ENCODE results near the gene LMO7. TPM values are rescaled to one million over a fixed set of nuclear protein-coding genes. Genes with fewer than 3 reads are reported as not detected.
A peak's percentile ranks its signal among the peaks of the same experiment; 100 is the strongest.

The LMO7 gene
- total and polyA plus RNA-seq, 2 of the 8 experiments (the other 6 are each of a cell fraction or from before 2014, with no cell fraction given) = 8.1 to 28.3 TPM

- Histone ChIP-seq H2BK15ac (ENCODE audit: low read length) (no peak overlapping the region), H4K5ac (ENCODE audit: insufficient read length, low read depth, low read length) (no peak overlapping the region), H3K14ac (ENCODE audit: insufficient read length) (no peak overlapping the region), H2BK5ac (ENCODE audit: low read depth, low read length) (no peak overlapping the region), H4K20me1 (replicated peaks in 1 of 2; ENCODE audit: control insufficient read depth in 1 of 2, insufficient read depth in 2 of 2, low read length in 2 of 2) (no peaks in the 10 kb centered on the region), H3K23ac (ENCODE audit: insufficient read length) (no peak overlapping the region), H3K18ac (ENCODE audit: extremely low read depth, low read length) (no peak overlapping the region), H2AK5ac (ENCODE audit: low read depth, low read length) (no peak overlapping the region), H3K27me3 (replicated peaks in 1 of 4; ENCODE audit: control insufficient read depth in 3 of 4, extremely low read depth in 1 of 4, insufficient read depth in 3 of 4, low read length in 3 of 4) (no peaks in the 10 kb centered on the region), H3K27ac (ENCODE audit: low read depth, low read length) (no peak overlapping the region), H3K4me3 (ENCODE audit: extremely low read depth in 1 of 4, insufficient read depth in 2 of 4, low read depth in 3 of 4, low read length in 4 of 4) (no peak overlapping the region), H3K23me2 (ENCODE audit: low read depth, low read length) (no peaks in the 10 kb centered on the region), H3K4me2 (ENCODE audit: insufficient read depth in 1 of 2, low read depth in 2 of 2, low read length in 2 of 2) (no peak overlapping the region), H2BK12ac (ENCODE audit: low read depth, low read length) (no peak overlapping the region), H2BK120ac (replicated peaks; ENCODE audit: low read depth, low read length) (no peak overlapping the region), H3K56ac (replicated peaks; ENCODE audit: insufficient read length, low read depth, low read length) (no peak overlapping the region), H3K79me2 (ENCODE audit: control insufficient read depth in 1 of 2, insufficient read depth in 2 of 2, low read length in 2 of 2) (no peaks in the 10 kb centered on the region), H3K9ac (replicated peaks in 1 of 4; ENCODE audit: extremely low read depth in 1 of 4, low read depth in 3 of 4, low read length in 3 of 4) (no peak overlapping the region), H3K36me3 (ENCODE audit: control insufficient read depth in 2 of 4, insufficient read depth in 4 of 4, low read length in 3 of 4) (no peaks in the 10 kb centered on the region), H3K79me1 (ENCODE audit: low read depth, low read length) (no peaks in the 10 kb centered on the region), H3K9me3 (ENCODE audit: insufficient read depth in 2 of 2, low read depth in 1 of 2, low read length in 1 of 2) (no peaks in the 10 kb centered on the region), H2BK20ac (ENCODE audit: low read length) (no peak overlapping the region), H3K4me1 (replicated peaks in 1 of 4; ENCODE audit: control insufficient read depth in 3 of 4, insufficient read depth in 4 of 4, low read length in 3 of 4) (peaks cover 0 to 3% (median 0%) of the 10 kb centered on the region in 4 experiments; a peak in 2 of 7 replicates), H4K91ac (replicated peaks; ENCODE audit: insufficient read length, low read length) (no peak overlapping the region), H4K8ac (ENCODE audit: extremely low read depth, insufficient read depth, low read length) (no peak overlapping the region), H2AFZ (ENCODE audit: low read length) (no peak overlapping the region), H3K4ac (replicated peaks; ENCODE audit: insufficient read length, low read depth, low read length) (peak overlapping the region; percentile 20)
- DNase-seq (ENCODE audit: low read depth in 1 of 2, low spot score in 2 of 2) (no peak), FAIRE-seq (no peak)
- WGBS, 2 experiments (ENCODE audit: extremely low coverage in 1 of 2, insufficient coverage in 1 of 2, insufficient read length in 1 of 2, insufficient replicate concordance in 2 of 2, low coverage in 1 of 2, low lambda C conversion rate in 2 of 2, missing lambda C conversion rate in 1 of 2) = 82% methylated on average over 3 of the region's 3 CpGs; no CpG with 5 or more reads in 1 of the 2 experiments
- ChIA-PET POLR2A (ENCODE audit: partially characterized antibody) (no interaction called here), CTCF (ENCODE audit: partially characterized antibody) (interaction anchor here (1.0 to 3.5 kb wide), 2 partner anchors 11 to 93 kb away, joined by 4 to 13 read pairs; no protein-coding TSS in a partner anchor)
- no peak for TF ChIP-seq YY1 (IDR thresholded peaks at IDR 0.05; ENCODE audit: low read depth, low read length)
- no peak for TF ChIP-seq SUZ12 (IDR thresholded peaks at IDR 0.05; ENCODE audit: low read length)
- no peak for TF ChIP-seq POLR2A (IDR thresholded peaks at IDR 0.05; ENCODE audit: control extremely low read depth in 1 of 2, low read depth in 2 of 2, low read length in 2 of 2)
- no peak for TF ChIP-seq SRF (IDR thresholded peaks at IDR 0.05; ENCODE audit: low read depth, low read length)
- no peak for TF ChIP-seq ZNF274 (IDR thresholded peaks at IDR 0.05; ENCODE audit: borderline replicate concordance, extremely low read depth, low read length)
- TF ChIP-seq SP2 (IDR thresholded peaks at IDR 0.05; ENCODE audit: low read length) = no peak
- no peak for TF ChIP-seq NANOG (IDR thresholded peaks at IDR 0.05; ENCODE audit: insufficient read depth, low read depth, low read length, poor library complexity, severe bottlenecking)
- TF ChIP-seq BACH1 (IDR thresholded peaks at IDR 0.05; ENCODE audit: low read length) = no peak
- TF ChIP-seq RXRA (IDR thresholded peaks at IDR 0.05; ENCODE audit: insufficient read depth, low read depth, low read length) = no peak
- no peak for TF ChIP-seq TAF7 (optimal IDR thresholded peaks at IDR 0.05; ENCODE audit: borderline replicate concordance, low read depth, low read length)
Measured at GRCh38 chr13:75788481-75788981, 152.4 kb downstream of the LMO7 start.
